Renal cortical epithelial cell (primary cell): ENCODE measurements around the gene MXI1. TPM values are rescaled to one million over a fixed set of nuclear protein-coding genes. Genes with fewer than 3 reads are reported as not detected.

ENCODE experiments used
- DNase-seq: peaks from one replicate; pipeline ENCODE4 v3.0.0-alpha.2; 2011; ENCODE audit warnings: low read depth
- total RNA-seq: library from RNA; depleted of rRNA; stranded (reverse); fragments of >200 nt; gene quantifications from 2 replicates; pipeline ENCODE4 v1.2.3, GENCODE V29; 2014

MXI1 gene
- total RNA-seq, 1 donor from 2014 or later = 37.2 TPM

DNA sequence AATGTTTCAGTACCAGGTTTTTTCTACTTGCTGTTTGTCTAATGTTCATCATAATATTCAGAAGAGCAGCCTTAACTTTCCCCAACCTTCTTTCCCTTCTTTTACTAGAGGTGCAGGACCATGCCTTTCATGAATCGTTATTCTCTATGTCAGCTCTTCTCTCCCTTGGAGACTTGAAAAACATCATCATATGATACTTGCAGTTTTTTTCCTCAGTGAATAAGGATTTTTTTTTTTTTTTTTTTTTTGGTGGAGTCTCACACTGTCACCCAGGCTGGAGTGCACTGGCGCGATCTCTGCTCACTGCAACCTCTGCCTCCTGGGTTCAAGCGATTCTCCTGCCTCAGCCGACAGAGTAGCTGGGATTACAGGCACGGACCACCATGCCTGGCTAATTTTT is 67.2 kb downstream of the MXI1 start:
- DNase-seq = no peak

DNA sequence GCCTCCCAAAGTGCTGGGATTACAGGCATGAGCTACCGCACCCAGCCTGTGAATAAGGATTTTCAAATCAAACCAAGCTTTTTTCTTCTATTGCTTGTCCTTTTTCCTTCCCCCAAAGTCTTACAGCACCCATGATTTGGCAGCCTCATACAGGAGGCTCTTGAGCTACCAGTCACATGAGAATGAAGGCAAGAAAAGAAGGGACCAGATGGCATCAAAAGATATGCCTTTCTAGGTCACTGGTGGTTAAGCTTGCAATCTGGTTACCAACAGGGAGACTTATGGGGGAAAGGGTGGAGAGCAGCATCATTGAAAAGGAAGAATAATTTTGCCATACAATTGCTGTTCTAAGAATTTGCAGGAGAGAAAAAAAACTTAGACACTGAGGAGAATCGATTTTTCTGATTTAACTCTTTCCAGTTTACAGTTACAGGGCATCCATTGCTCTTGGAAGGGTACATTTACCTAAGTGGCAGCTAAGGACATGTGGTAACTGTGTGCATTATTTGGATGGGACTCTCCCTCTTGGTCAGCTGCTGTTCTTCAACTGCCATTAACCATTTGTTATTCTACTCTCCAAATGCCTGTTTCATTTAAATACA is 67.8 kb downstream of the MXI1 start:
- no peak for DNase-seq

DNA sequence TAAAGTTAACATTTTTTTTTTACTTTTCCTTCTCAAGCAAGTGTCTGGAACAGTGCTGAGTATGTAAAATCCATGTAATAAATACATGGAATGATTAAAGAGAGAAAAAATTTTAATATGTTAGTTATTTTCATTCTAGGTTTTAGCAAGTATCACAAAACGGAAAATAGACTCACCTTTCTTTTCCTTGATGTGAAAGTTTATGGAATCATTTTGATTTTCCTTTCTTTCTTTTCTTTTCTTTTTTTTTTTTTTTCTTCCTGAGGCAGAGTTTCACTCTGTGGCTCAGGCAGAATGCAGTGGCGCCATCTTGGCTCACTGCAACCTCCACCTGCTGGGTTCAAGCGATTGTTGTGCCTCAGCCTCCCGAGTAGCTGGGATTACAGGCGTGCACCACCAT is 69.2 kb downstream of the MXI1 start:
- no peak for DNase-seq

DNA sequence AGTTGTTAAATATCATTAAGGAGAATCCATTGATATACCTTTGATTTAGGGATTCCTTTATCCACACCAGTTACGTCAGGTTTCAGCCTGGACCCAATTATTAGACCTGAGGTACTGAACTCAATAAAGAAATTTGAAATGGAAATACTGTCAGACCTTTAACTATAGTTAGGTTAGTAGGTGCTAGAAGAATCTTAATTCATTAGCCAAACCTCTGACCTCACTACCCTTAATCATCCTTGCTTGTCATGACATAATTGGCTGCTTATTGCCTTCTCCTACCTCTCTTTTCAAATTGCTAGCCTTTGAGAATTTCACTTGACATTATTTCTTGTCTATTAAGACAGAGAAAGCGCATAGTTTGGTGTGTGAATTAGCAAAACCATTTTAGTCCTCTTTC is 70.2 kb downstream of the MXI1 start:
- no peak for DNase-seq

DNA sequence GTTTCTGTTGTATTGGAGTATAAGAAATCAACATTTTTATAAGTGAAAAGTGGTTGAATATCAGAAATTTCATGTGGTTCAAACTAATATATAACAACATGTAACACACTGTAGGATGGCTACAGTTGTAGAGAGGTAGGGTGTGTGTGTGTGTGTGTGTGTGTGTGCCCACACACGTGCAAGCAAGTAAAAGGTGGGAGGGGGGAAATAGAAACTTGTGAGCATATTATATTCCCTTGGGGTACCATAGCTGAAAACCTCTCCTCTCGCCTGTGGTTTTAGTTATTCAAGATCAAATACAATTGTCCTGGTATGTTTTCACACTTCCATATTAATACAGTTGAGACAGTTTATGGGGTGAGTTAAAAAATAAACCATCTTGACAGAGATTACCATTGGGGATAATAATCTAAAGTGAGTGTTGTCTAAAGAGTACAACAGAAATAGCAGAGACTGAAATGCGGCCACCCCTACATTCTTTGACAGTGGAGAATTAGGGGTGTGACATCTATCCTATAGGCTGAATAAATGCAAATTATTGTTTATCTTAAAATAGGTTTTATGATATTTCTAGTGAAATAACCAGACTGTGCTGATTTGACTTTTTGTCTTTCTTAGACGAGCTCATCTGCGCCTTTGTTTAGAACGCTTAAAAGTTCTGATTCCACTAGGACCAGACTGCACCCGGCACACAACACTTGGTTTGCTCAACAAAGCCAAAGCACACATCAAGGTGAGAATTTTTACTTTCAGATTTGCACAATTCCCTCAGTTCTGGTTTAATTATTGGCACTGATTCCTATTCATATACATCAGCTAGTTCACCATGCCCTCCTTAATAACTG is 71.4 kb downstream of the MXI1 start:
- DNase-seq = no peak

DNA sequence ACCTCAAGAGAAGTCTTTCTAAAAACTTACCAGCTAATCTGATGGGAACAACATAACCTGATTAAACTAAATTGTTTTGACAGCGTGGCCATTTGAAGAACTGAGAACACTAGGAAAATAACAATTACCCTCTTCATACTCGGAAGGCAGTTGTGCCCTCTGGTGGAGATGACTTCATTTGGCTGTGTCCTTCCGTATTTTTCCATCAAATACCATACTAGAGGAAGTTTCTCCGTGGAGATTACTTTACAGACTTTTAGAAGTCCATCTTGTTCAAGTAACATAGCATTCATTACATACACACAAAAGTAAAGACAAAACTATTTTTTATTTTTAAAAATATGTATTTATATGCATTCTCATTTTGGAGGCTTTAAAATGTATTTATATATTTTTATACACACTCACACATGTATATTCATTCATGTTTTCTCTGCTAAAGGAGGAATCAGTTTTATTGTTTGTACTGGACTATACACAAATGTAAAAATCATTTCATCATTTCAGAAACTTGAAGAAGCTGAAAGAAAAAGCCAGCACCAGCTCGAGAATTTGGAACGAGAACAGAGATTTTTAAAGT is 72.1 kb downstream of the MXI1 start:
- peak; percentile 74 for DNase-seq

DNA sequence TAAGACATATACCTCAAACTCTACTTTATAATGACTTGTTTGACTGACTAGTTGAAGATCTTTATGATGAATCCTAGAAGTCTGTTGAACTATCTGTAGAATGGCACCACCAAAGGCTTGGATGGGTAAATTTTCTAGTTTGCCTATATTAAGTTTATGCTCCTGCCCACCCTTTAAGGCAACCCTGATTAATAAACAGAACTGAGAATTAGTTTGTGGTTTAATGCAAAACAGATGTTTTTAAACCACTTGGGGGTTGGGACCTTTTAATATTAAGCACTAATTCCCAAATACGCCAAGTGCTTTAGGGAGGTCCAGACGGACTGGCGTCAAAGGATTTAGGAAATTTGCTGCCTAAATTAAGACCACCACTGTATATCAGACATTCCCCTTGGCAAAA is 76.9 kb downstream of the MXI1 start:
- no peak for DNase-seq

DNA sequence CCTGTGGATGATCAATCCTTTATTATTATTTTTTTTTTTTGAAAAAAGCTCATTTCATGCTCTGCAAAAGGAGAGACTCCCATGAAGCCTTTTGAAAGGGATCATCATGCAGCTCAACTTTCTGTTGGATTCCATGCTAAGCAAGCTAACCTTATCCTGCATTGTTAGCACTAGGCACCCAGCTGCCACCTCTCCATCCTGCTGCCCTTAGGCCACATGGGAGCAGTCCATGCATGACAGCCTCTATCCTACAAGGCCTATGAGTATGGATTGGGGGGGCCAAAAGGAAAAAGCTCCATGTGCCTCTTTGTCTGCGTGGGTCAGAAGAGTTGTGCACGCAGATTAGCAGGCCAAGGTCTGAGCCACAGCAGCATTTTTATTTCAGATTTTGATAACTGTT is 78.1 kb downstream of the MXI1 start:
- DNase-seq = no peak

DNA sequence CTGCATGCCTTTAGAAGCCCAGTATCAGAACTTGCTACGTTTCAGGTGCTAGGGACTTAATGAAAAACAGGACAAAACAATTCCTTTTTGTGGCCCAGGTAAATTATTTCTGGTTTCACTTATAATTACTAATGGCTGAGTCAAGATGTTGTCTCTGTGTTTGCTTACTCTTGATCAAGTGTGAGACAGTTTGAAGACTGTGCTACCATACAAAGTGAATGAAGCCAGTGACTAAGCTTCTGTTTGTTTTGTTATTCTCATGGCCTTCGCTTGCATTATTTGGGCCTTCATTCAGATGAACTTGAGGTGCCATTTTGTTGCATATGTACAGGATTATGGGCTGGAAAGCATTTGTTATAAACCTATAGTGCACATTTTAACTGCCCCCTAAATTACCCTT is 79.4 kb downstream of the MXI1 start:
- DNase-seq = peak; percentile 85

DNA sequence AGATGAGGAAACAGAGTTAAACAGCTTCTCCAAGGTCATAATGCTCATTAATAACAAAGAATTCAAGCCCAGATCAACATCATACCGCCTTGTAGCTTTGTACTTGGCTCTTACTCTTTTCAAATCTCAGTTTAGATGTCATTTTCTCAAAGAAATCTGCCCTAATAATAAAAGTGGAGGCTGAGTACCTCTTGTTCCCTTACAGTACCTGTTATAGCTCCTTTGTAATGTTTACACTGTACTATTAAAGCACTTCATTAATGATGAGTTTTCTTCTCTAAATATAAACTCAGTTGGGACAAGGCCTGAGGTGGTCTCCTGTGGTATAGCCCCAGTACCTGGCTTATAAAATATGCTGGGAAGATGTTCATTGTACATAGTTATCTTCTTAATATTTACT is 89.6 kb downstream of the MXI1 start:
- no peak for DNase-seq

DNA sequence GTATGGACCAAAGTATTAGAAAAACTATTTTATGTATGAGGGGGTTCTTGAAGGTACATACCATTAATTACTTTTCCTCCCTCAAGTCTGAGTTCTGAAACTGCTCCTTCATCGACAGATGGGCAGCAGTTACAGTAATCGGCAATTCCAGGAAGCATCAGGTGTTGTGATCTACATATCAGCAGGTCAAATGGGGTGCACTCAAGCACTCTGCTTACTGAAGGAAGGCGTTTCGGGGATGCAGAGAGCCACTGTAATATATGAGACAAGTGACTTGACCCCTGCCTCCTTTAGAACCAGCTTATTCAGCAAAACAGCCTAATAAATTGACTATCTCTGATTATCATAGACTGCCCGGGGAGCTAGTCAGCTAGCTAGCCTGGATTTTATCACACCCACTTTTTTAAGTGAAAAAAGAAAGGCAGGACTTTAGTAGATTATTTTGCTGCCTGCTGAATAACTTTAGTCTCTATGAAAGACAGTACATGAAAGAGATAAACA is 93.1 kb downstream of the MXI1 start:
- DNase-seq = no peak

DNA sequence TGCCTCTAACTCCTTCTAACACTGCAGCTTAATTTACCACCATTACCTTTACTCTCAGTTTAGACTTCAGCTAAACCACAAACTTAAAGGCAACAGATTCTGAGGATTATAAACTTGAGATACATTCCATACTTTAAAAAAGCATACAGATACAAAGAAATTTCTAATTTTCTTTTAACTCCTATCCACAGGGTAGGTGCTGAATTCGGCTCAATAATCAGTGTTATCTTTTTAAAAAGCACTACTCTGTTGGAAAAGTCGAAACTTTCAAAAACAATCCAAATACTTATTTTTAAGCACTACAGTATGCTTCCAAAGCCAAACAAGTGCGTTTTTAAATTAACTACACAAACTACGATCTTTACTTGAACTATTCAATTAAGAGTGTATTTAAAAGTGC is 96.3 kb downstream of the MXI1 start:
- no peak for DNase-seq

DNA sequence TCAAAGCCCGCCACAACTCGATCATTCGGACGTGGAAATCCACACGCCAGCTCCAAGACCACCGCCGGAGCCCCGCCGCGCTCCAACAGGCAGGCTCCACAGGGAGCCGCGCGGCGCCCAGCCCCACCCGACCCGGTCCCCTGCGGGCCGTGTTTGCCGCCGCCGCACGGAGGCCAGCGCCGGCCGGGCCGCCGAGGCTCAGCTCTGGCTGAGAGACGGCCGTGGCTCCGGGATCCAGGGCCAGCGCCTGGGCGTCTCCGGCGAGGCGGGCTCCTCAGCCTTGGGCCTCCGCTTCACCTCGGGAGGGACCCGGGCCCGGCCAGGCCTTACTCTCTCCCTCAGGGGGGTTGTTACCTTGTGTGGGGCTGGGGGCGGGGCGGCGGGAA is 97.0 kb downstream of the MXI1 start:
- no peak for DNase-seq

DNA sequence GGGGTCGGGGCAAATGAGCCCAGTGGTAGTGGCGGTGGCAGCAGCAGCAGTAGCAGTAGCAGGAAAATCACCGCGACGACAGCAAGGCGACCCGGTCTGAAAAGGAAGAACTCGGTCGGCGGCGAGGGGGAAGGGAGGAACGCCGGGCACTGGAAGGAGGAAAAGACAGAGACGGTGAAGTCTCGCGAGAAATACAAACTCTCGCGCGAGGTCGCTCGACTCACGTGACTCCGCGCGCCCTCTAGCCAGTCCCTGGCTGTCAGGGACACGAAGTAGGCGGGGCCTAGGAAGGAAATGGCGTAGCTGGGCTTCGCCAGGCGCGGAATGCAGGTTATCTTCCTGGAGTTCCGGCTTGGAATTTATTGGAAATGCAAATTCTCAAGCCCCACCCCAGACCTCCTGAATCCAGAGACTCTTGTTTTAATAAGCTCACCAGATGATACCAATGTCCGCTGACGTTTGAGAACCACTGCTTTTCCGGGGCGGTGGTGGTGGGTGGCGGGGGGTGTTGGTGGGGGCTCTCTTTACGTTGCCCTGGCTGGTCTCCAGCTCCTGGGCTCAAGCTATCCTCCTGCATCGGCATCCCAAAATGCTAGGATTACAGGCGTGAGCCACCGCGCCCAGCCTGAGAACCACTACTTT is 97.5 kb downstream of the MXI1 start, which contains the start of gene SMNDC1:
Gene SMNDC1, minus strand, starts transcription at position 141 of the 642 bp plus-strand sequence. CDS start 1,333 bp downstream, outside the sequence.
- DNase-seq = peak; percentile 96

DNA sequence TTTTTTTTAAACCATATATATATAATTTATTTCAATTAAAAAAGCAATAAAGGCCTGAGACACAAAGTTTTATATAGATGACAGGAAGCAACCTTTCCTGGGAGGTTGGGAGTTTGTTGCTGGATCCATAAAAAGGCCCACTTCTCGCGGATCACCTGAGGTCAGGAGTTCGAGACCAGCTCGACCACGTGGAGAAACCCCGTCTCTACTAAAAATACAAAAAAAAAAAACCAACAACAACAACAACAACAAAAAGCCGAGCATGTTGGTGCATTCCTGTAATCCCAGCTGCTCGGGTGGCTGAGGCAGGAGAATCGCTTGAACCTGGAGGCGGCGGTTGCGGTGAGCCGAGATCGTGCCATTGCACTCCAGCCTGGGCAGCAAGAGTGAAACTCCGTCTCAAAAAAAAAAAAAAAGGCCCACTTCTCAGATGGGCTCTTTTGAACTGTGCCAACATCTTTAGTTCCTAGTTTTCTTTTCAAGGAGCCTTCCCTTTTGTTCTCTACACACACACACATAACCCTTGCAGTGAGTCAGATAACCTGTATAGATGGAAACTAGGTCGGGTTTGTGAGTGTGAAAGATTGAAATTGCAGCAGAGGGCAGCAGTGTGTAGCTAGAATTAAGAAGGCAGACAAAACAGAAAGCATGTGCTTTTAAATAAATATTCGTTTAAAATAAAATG is 98.5 kb downstream of the MXI1 start:
- DNase-seq = peak; percentile 96

DNA sequence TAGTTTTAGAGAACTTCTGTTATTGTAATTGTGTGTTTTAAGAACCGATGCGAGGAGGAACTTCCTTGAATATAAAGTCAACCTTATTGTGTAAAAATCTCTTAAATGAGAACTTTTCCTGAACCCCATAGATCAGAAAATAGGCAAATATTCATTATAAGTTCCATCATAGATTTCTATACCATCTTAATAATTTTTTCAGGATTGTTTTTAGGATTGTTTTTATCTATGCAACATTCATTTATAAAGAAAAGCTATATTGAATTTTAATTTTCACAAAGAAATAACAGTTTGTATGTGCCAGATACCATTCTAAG is 99.0 kb downstream of the MXI1 start:
- DNase-seq = no peak

DNA sequence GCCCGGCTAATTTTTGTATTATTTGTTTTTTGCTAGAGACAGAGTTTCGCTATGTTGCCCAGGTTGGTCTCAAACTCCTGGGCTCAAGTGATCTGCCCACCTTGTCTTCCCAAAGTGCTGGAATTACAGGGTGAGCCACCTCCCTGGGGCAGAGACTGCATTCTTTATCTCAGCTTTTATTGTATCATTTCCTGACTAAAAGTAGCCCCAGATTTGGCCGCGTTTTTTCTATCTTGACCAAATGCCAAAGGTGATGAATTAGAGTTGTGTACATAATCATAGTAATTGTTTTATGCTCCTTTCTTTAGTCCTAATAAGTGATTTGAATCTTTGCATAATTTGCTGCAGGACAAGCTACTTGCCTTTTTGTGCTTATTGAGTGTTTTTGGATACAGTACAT is 100.4 kb downstream of the MXI1 start:
- DNase-seq = no peak

DNA sequence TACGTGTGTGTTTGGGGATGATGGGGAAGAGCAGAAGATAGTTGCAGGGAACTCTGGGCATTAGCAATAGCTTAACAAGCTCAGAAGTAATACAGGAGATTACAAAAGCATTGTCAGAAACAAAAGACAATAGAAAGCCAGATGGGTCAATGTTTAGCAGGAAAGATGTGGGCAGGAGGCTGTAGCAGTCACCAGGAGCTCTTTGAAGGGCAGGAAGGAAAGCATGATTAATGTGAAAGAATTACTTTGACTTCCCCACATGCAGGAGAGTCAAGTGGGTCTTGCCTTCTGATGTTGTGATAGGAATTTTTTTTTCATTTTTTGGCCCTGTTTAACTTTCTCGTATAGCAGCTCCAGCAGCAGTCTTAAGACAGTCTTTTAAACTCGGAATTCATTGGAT is 103.3 kb downstream of the MXI1 start:
- DNase-seq = peak; percentile 42

DNA sequence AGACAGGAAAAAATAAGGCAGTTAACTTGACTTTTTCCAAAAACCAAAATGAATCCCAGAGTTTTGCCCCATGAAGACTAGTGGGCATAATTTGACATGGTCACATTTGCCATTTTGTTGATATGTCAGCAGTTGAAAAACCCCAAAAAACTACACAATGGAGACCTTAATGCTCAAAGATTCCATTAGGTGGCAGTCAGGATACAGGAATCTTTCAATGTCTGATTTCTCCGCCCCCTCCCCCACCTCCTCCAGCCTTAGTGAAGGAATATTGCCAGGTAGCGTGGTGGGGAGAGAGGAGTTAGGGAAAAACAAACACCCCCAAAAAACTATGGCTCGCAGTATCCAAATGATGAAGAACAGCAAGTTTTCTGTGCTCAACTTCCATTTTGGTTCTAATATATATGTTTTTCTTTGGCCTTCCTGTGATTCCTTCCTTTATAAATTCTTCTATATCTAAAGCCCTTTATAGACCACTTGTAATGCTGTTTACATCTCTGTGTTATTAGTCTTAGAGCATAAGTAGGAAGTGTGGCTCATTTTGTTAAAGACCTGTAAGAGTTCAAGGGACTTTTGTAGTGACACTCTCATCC is 104.0 kb downstream of the MXI1 start:
- peak; percentile 55 for DNase-seq

DNA sequence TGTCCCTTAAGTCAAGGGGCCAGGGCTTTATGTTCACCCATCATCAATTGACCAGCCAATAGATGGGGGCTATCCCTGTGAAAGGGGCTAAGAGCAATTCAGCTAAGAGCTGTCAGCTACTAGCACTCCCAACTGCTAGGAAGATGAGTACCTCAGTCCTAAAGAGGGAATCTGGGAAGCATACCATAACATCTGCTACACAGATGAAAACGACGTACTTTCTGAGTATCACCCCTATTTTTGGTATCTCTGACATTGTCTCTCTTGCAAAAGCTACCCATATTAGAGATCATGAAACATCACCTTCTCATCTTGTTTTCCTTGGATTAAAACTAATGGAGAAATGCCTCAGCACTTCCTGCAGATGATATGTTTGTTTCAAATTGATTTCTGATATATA is 104.8 kb downstream of the MXI1 start:
- no peak for DNase-seq

DNA sequence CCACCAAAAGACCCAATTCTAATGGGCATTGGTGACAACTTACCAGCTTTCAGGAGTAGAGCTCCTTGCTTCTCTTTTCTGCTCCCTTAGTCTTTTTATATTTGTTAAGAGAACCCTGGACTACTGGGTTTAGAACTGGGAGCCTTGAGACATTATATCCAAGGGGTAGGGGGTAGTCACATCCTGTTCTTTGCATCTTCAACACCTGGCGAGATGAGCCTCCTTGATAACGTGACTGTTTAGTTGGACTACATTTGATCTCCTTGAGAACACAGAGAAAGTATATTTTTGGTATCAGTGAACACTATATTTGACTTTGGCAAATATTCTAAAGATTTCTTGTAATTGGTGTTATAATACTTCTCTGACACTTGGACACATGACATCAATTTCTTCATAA is 106.3 kb downstream of the MXI1 start:
- no peak for DNase-seq
